SU-DHL-6 (cell line): Measurements from ENCODE around the gene NTSR1.

ENCODE experiments used
- H2AFZ ChIP-seq: fragments of 200-600 bp; sonication (generic); 2 replicates; pipeline ENCODE4 v1.6.1; 2014; ENCODE audit warnings: low read depth, mild to moderate bottlenecking, moderate library complexity, mixed read lengths, antibody characterized with exemption, low read length; ENCODE audit not compliant: severe bottlenecking
- H3F3A ChIP-seq: fragments of 200-600 bp; shearing (Covaris generic); 2 replicates; pipeline ENCODE4 v1.6.0; 2016; ENCODE audit warnings: antibody characterized with exemption, mild to moderate bottlenecking; ENCODE audit not compliant: insufficient read depth
- H3K27ac ChIP-seq: fragments of 200-600 bp; sonication (generic); 2 replicates; pipeline ENCODE4 v1.5.1; 2016; ENCODE audit warnings: low read depth, mild to moderate bottlenecking, low read length, moderate library complexity, mixed read lengths
- H3K27me3 ChIP-seq: fragments of 200-600 bp; sonication (generic), shearing (Covaris generic); 2 replicates; pipeline ENCODE4 v1.6.0; 2014; ENCODE audit warnings: mild to moderate bottlenecking, low read length
- H3K36me3 ChIP-seq: fragments of 200-600 bp; sonication (generic); 2 replicates; pipeline ENCODE4 v1.6.1; 2014; ENCODE audit warnings: mild to moderate bottlenecking, low read length, mixed read lengths
- H3K4me2 ChIP-seq: fragments of 300-600, 200-600 bp; shearing (Covaris generic), sonication (generic); 2 replicates; pipeline ENCODE4 v1.6.0; 2014; ENCODE audit warnings: low read length, low read depth, mild to moderate bottlenecking; ENCODE audit not compliant: poor library complexity, severe bottlenecking
- H3K4me3 ChIP-seq: fragments of 200-600 bp; sonication (generic); 2 replicates; pipeline ENCODE4 v1.5.1; 2014; ENCODE audit warnings: antibody characterized with exemption, low read length, mild to moderate bottlenecking, mixed read lengths; ENCODE audit not compliant: insufficient read depth, poor library complexity, severe bottlenecking
- H3K79me2 ChIP-seq: fragments of 200-600 bp; sonication (generic); 2 replicates; pipeline ENCODE4 v1.6.1; 2014; ENCODE audit warnings: mild to moderate bottlenecking, low read length, moderate library complexity; ENCODE audit not compliant: insufficient read depth
- H3K9ac ChIP-seq: fragments of 200-600 bp; sonication (generic); 2 replicates; pipeline ENCODE4 v1.7.0; 2014; ENCODE audit warnings: mild to moderate bottlenecking, low read length
- H3K9me2 ChIP-seq: fragments of 200-600 bp; sonication (generic); replicated peaks from 2 replicates; pipeline ENCODE4 v1.6.1; 2014; ENCODE audit warnings: low read length; ENCODE audit not compliant: insufficient read depth
- H3K9me3 ChIP-seq: fragments of 200-600 bp; sonication (generic); 2 replicates; pipeline ENCODE4 v1.6.1; 2014; ENCODE audit warnings: low read length, mixed read lengths; ENCODE audit not compliant: insufficient read depth
- H4K20me1 ChIP-seq: fragments of 200-600 bp; sonication (generic); 2 replicates; pipeline ENCODE4 v1.6.1; 2014; ENCODE audit warnings: low read depth, mild to moderate bottlenecking, antibody characterized with exemption, low read length, moderate library complexity, mixed read lengths
- CTCF ChIP-seq: fragments of 200-600 bp; sonication (generic); IDR thresholded peaks from one replicate; pipeline ENCODE4 v1.5.1; 2017; ENCODE audit warnings: antibody characterized with exemption, mild to moderate bottlenecking, low read length, moderate library complexity; ENCODE audit not compliant: insufficient read depth, poor library complexity, severe bottlenecking
- EZH2phosphoT487 ChIP-seq: fragments of 200-600 bp; sonication (generic), shearing (Covaris generic); conservative IDR thresholded peaks from 2 replicates; pipeline ENCODE4 v1.6.1; 2018; ENCODE audit warnings: mild to moderate bottlenecking, antibody characterized with exemption, low read length, moderate library complexity, mixed read lengths

Gene NTSR1

GRCh38 chr20:62701161-62702012 is 7.2 kb upstream of the NTSR1 start:
- H3K27ac ChIP-seq, result no peak overlapping the region
- no peak overlapping the region for H2AFZ ChIP-seq
- no peaks in the 10 kb centered on the region for H3K36me3 ChIP-seq
- no peaks in the 10 kb centered on the region for H3K9me3 ChIP-seq
- H3K79me2 ChIP-seq, result no peaks in the 10 kb centered on the region
- no peak overlapping the region for H3K4me3 ChIP-seq
- no peaks in the 10 kb centered on the region for H3K9me2 ChIP-seq
- no peak overlapping the region for H3K4me2 ChIP-seq
- no peak overlapping the region for H3K9ac ChIP-seq
- H4K20me1 ChIP-seq, result no peaks in the 10 kb centered on the region
- TF ChIP-seq CTCF, result no peak
- no peak for TF ChIP-seq EZH2phosphoT487
- H3K27me3 ChIP-seq, result no peaks in the 10 kb centered on the region
- H3F3A ChIP-seq, result no peaks in the 10 kb centered on the region

GRCh38 chr20:62702013-62702300 is 6.7 kb upstream of the NTSR1 start:
- no peaks in the 10 kb centered on the region for H3K79me2 ChIP-seq
- no peak overlapping the region for H2AFZ ChIP-seq
- H3K9me2 ChIP-seq, result no peaks in the 10 kb centered on the region
- no peak overlapping the region for H3K4me2 ChIP-seq
- no peaks in the 10 kb centered on the region for H3K9me3 ChIP-seq
- H3K27me3 ChIP-seq, result no peaks in the 10 kb centered on the region
- H4K20me1 ChIP-seq, result no peaks in the 10 kb centered on the region
- no peaks in the 10 kb centered on the region for H3F3A ChIP-seq
- H3K9ac ChIP-seq, result no peak overlapping the region
- no peak overlapping the region for H3K4me3 ChIP-seq
- H3K27ac ChIP-seq, result no peak overlapping the region
- TF ChIP-seq EZH2phosphoT487, result no peak
- TF ChIP-seq CTCF, result no peak
- no peaks in the 10 kb centered on the region for H3K36me3 ChIP-seq

- Histone ChIP-seq H3K9me2 (no peaks in the 10 kb centered on the region), H3K36me3 (no peaks in the 10 kb centered on the region), H2AFZ (no peak overlapping the region), H3K27me3 (no peaks in the 10 kb centered on the region), H3K4me2 (no peak overlapping the region), H3K9me3 (no peaks in the 10 kb centered on the region), H3K9ac (no peak overlapping the region), H4K20me1 (no peaks in the 10 kb centered on the region), H3K27ac (no peak overlapping the region), H3F3A (no peaks in the 10 kb centered on the region), H3K79me2 (no peaks in the 10 kb centered on the region), H3K4me3 (no peak overlapping the region)
- TF ChIP-seq EZH2phosphoT487, result no peak
- no peak for TF ChIP-seq CTCF
Measured at GRCh38 chr20:62702895-62703852, 5.5 kb upstream of the NTSR1 start.
